NOMO-1 treated with DMSO at 0.1 percent for 48 hours (cell line): Measurements from ENCODE around the gene POGLUT3.
A peak's percentile ranks its signal among the peaks of the same experiment; 100 is the strongest.

Source experiments
- DNase-seq: peaks from one replicate; lab custom pipeline; 2025; ENCODE audit not compliant: unreplicated experiment; lab: John Stamatoyannopoulos, UW

Gene POGLUT3

GRCh38 chr11:108500721-108501120, 2.5 kb upstream of the POGLUT3 start:
- DNase-seq = no peak

- DNase-seq = no peak
These were observed 2.0 kb upstream of the POGLUT3 start for GRCh38 chr11:108500169-108500568.

DNA sequence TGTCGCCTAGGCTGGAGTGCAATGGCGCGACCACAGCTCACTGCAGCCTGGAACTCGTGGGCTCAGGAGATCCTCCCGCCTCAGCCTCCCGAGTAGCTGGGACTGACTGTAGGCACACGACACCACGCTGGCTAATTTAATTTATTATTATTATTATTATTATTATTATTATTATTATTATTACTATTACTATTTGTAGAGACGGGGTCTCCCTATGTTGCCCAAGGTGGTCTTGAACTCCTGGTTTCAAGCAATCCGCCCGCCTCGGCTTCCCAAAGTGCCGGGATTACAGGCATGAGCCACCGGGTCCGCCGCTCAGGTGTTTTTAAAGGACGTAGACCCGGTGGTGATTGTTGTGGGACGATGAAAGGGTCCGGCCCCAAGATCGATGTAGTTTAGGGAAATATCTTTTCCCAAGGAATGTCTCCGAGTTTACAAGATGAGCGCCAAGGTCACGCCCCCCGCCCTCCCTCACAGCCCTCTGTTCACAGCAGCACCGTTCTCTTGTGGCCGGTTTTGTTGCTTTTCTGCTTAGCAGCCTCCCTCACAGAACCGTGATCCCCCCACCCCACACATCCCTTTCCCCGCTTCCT, 728 bp upstream of the POGLUT3 start:
- DNase-seq = no peak

DNA sequence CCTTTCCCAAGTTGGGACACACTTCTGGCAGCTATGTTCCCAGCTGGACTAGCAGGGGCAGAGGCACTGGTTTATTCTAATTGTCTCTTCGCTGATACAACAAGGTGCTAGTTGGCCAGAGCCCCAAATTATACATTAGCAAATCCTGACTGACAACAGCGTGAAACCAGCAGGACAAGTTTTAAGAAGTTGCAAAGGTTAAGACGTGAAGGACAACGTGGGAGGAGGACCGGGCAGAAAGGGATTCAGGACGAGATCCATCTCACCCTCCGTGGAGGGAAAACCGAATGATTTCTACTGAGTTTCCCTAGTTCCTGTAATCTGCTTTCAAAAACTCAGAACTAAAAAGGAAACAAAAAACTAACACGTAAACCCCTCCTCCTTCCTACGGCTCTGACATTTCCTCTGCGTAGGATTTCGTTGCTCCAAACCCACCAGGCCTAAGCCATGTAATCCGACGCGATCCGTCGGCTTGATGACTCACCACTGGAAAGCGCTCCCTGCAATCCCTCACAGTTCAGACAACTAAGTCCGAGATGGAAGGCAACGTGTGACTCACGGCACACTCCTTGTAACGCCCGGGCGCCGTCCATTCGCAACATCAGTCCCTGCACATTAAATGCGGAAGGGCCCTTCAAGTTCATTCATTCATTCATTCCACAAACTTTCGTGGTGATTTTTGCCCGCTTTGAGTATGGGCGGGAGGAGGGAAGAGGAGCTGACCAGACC, 703 bp downstream of the POGLUT3 start:
- DNase-seq = peak; percentile 88

- no peak for DNase-seq
These were observed 1.4 kb downstream of the POGLUT3 start for GRCh38 chr11:108496643-108497256.

DNA sequence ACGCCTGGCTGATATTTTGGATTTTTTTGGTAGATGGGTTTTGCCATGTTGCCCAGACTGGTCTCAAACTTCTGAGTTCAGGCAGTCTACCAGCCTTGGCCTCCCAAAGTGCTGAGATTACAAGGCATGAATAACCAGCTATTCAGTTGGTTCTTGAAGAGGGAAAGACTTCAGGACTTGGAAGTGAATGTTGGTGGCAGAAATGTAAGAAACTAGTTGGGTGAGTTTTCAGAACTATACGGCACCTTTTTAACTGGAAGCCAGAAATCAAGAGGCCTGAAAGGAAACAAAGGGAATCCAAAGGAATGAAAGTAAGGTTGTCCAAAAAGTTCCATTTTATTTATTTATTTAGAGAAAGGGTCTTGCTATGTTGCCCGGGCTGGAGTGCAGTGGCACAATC, 2.9 kb downstream of the POGLUT3 start:
- no peak for DNase-seq

DNA sequence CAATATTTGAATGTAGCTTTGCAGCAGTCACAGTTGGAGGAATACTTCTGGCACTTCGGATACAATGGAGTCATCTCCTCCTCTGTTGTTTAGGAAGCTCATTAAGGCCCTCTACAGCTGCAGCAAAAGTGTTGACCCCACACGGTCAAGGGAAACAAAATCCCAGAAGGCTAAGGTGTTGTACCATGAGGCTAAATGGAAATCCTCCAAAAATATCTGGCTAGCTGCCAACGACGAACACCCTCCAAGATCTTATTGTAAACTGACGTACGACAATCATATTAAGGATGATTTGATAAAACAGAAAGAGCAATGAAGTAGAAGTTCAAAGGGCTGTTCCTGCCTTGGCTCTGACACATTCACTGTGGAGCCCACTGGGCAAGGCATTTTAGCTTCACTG, 4.0 kb downstream of the POGLUT3 start:
- no peak for DNase-seq

DNA sequence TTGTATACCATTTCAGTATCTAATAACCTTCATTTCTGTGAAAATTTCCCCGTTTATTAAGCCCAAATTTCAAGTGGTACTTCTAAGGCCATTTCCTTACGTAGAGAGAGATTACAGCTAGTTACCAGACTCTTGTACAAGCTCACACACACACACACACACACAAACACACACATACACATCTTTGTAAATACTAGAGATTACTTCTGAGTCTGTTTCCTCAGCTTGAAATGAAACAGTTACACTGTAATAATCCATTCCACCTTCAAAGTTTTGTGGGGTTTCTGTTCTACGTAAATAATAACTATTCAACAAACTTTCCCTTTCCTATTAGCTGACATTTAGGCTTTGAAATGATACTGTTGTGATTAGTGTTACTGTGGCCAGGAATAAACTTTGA, 6.2 kb downstream of the POGLUT3 start:
- no peak for DNase-seq

DNA sequence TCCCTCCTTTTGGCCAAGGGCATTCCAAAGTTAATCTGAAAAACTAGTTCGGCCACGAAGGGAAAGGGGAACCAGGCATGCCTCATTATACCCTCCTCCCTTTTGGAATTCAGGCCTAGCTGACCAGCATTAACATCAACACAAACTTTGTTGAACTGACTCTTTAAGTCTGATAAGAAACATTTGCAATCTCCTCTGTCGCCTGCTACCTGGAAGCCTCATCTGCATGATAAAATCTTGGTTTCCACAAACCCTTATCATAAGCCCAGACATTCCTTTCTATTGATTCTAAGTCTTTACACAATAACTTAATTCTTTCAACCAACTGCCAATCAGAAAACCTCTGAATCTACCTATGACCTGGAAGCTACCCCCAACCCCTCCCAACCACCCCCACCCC, 11.4 kb downstream of the POGLUT3 start:
- no peak for DNase-seq

GRCh38 chr11:108486331-108486730, 11.9 kb downstream of the POGLUT3 start:
- no peak for DNase-seq

DNA sequence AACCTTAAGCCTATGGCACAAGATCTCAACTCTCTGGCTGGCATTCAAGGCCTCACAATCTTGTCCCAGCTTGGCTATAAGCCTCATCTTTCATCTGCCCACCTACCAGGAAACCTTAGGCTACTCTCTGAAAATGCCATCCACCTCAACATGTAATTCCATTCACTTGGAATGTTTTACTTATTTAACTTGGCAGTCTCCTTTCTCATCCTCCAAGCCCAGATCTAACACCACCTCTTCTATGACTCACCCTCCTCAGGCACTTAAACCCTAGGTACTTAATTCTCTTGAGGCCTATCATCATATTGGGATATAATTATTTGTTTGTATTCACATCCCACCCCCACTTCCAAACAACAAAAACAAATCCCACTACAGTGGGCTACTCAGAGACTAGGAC, 15.0 kb downstream of the POGLUT3 start:
- DNase-seq = no peak

DNA sequence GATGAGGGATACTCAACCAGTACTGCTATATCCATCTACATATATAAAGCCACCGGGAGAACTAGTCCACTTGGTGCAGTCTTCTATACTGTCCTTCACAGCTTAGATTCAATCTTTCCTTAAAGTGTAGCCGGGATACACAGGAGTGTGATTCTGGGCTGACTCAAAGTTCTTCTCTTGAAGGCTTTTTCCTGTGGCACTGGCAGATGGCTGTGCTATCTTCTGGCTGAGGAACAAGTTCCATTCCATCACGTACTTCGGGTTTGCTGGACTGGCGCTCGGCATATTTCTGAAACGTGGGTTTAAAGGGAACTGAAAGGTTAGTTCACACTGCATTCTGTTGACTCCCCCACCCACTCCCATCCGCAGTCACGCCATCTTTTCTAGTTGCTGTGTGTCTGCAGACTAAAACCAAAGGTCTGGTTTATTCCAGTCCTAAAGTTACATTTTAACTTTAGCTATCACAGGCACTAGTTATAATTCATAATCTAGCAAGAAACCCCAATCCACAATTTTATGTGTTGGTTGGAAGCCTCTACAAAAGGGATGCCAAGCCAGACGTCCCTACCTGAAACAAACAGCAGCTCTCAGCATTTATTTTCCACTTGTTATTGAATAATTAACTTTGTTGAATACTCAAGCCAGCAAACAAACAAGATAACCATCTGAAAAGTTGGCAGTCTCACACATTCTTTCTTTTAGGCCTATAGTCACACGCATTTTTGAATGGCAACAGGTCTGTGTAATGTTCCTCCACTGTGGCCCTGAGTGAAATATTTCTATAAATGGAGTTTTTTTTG, 23.3 kb downstream of the POGLUT3 start:
- DNase-seq = no peak

DNA sequence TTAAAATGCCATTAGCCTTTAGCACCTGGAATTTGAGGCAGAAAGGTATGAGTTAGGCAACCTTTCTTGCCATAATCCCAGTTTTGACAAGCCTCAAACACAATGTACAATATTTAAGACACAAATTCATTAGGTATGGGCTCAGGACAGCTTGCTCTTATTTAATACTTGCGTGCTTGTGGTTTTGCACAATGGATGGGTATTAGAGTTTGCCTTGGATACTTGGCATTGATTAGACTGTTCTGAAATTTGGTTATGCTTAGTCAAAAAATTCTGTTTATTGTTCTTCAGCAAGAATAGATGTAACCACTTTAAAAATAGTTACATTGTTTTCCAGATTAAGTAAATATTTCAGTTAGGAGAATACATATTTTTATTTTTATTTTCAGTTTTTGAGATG, 25.5 kb downstream of the POGLUT3 start:
- no peak for DNase-seq

DNA sequence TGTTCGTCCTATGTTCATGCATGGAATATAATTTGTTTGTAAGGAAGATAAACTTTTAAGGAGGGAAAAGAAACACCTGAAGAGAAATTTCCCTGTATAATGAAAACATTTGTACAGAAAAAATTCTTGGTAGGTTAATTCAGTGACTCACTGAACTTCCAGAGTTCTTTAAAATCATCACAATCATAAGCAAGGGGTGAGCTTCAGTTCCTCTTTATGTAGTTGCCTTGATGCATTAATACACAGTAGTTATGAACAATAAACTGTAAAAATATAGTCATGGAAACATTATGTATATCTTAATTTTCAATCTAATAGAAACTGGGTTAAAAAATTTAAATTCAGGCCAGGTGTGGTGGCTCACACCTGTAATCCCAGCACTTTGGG, 29.7 kb downstream of the POGLUT3 start:
- peak; percentile 55 for DNase-seq

- DNase-seq = peak; percentile 95
These were observed 30.9 kb downstream of the POGLUT3 start, which contains the start of gene C11orf65 for GRCh38 chr11:108467091-108467823. Gene C11orf65, minus strand, starts transcription at chr11:108467529. Its CDS starts 5,970 bp downstream, at chr11:108461559.

DNA sequence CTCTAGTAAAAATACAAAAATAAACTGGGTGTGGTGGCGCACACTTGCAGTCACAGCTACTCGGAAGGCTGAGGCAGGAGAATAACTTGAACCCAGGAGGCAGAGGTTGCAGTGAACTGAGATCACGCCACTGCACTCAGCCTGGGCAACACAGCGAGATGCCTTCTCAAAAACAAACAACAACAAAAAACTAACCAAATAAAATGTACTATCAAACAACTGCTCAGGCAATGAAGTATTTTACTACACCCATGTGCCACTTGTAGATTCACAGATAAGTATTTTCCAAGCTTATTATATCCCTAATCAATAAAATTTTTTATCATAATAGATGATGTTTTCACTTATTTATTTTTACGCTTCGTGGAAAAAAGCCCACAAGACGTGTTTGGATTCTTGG, 31.8 kb downstream of the POGLUT3 start:
- DNase-seq = no peak

- no peak for DNase-seq
These were observed 44.9 kb downstream of the POGLUT3 start for GRCh38 chr11:108453207-108453835.
